ENCODE measurements around the gene CYP1A1. TPM values are rescaled to one million over a fixed set of nuclear protein-coding genes. Genes with fewer than 3 reads are reported as not detected.

Gene CYP1A1
- total RNA-seq, 1 experiment from 2014 or later = 0.15 TPM

GRCh38 chr15:74712311-74712710, 13.0 kb downstream of the CYP1A1 start:
- POLR2A ChIA-PET = no interaction called here
- Histone ChIP-seq H3K27ac (ENCODE audit: low read length) (no peak overlapping the region), H3K9me3 (ENCODE audit: control insufficient read depth, insufficient read depth, low read depth, low read length) (no peaks in the 10 kb centered on the region), H3K4me3 (ENCODE audit: low read depth in 2 of 2, low read length in 2 of 2) (no peak overlapping the region), H3K36me3 (ENCODE audit: control insufficient read depth, insufficient read depth, low read length) (no peaks in the 10 kb centered on the region), H3K4me1 (ENCODE audit: control insufficient read depth, insufficient read depth, low read length) (no peaks in the 10 kb centered on the region), H3K27me3 (ENCODE audit: control insufficient read depth, insufficient read depth, low read length) (peaks cover 3% of the 10 kb centered on the region; the same call in 1 of the 2 replicates)
- ATAC-seq (no peak), DNase-seq (ENCODE audit: low read depth, low spot score) (no peak)
- in situ Hi-C loops (cut with HindIII; ENCODE audit: low pct_unique_long_range_greater_than_20kb, low sequenced_read_pairs) = no loop called here
- intact Hi-C loops (cut with micrococcal nuclease; ENCODE audit: unreplicated experiment) = no loop called here
- no TSS peak for BruUV-seq (replicated peaks)
- TF ChIP-seq TCF7L2 (IDR thresholded peaks at IDR 0.05; ENCODE audit: low read depth, low read length) (no peak), SIN3A (IDR thresholded peaks at IDR 0.05; ENCODE audit: borderline replicate concordance, insufficient read depth, low read depth, low read length) (no peak), POLR2AphosphoS5 (IDR thresholded peaks at IDR 0.05; ENCODE audit: low read depth, low read length) (no peak), REST (IDR thresholded peaks at IDR 0.05; ENCODE audit: insufficient read depth in 1 of 2, low read depth in 2 of 2, low read length in 1 of 2) (no peak), CTCF (IDR thresholded peaks at IDR 0.05) (no peak)
- CTCF ChIA-PET = interaction anchor here (0.7 kb wide), 2 partner anchors 194 to 221 kb away, joined by 3 to 5 read pairs; no protein-coding TSS in a partner anchor

GRCh38 chr15:74710319-74711094, 14.8 kb downstream of the CYP1A1 start:
- no TSS peak for BruUV-seq (replicated peaks)
- intact Hi-C loops (cut with micrococcal nuclease; ENCODE audit: unreplicated experiment) (no loop called here), in situ Hi-C loops (cut with HindIII; ENCODE audit: low pct_unique_long_range_greater_than_20kb, low sequenced_read_pairs) (no loop called here)
- Histone ChIP-seq H3K27ac (ENCODE audit: low read length) (no peak overlapping the region), H3K36me3 (ENCODE audit: control insufficient read depth, insufficient read depth, low read length) (no peaks in the 10 kb centered on the region), H3K27me3 (ENCODE audit: control insufficient read depth, insufficient read depth, low read length) (peaks cover 3% of the 10 kb centered on the region; the same call in 1 of the 2 replicates), H3K9me3 (ENCODE audit: control insufficient read depth, insufficient read depth, low read depth, low read length) (no peaks in the 10 kb centered on the region), H3K4me3 (ENCODE audit: low read depth in 2 of 2, low read length in 2 of 2) (no peak overlapping the region), H3K4me1 (ENCODE audit: control insufficient read depth, insufficient read depth, low read length) (no peaks in the 10 kb centered on the region)
- ChIA-PET POLR2A (no interaction called here), CTCF (no interaction called here)
- DNase-seq (ENCODE audit: low read depth, low spot score) (no peak), ATAC-seq (no peak)
- TF ChIP-seq TCF7L2 (IDR thresholded peaks at IDR 0.05; ENCODE audit: low read depth, low read length) (no peak), SIN3A (IDR thresholded peaks at IDR 0.05; ENCODE audit: borderline replicate concordance, insufficient read depth, low read depth, low read length) (no peak), CTCF (IDR thresholded peaks at IDR 0.05) (no peak)

Measured in Panc1 (cell line).